Type B pancreatic cell (in vitro differentiated cells): ENCODE measurements around the gene PYHIN1. TPM values are rescaled to one million over a fixed set of nuclear protein-coding genes. Genes with fewer than 3 reads are reported as not detected.

Experiments used
- DNase-seq: peaks from one replicate; pipeline ENCODE4 v3.0.0; 2021; ENCODE audit warnings: mixed read lengths; ENCODE audit not compliant: unreplicated experiment; ENCODE audit errors: extremely low spot score
- H3K27ac Mint-ChIP-seq: 2 replicates; pipeline ENCODE4 v1.8.0; 2021; ENCODE audit warnings: mild to moderate bottlenecking, mixed read lengths
- H3K27me3 Mint-ChIP-seq: 2 replicates; pipeline ENCODE4 v1.8.0; 2021; ENCODE audit warnings: mixed read lengths
- H3K36me3 Mint-ChIP-seq: 2 replicates; pipeline ENCODE4 v1.8.0; 2021; ENCODE audit warnings: mixed read lengths
- H3K4me1 Mint-ChIP-seq: one replicate; pipeline ENCODE4 v1.8.0; 2021; ENCODE audit warnings: mixed read lengths; ENCODE audit not compliant: unreplicated experiment
- H3K4me3 Mint-ChIP-seq: 2 replicates; pipeline ENCODE4 v1.8.0; 2021; ENCODE audit warnings: mild to moderate bottlenecking, mixed read lengths
- H3K9me3 Mint-ChIP-seq: 2 replicates; pipeline ENCODE4 v1.8.0; 2021; ENCODE audit warnings: mixed read lengths
- CTCF ChIP-seq: fragments of 200-600 bp; sonication (generic); conservative IDR thresholded peaks from 2 replicates; pipeline ENCODE4 v1.5.0; 2021; ENCODE audit warnings: antibody characterized with exemption, mild to moderate bottlenecking
- total RNA-seq: library from RNA; stranded (reverse); gene quantifications from 2 replicates; pipeline ENCODE4 v1.2.1, GENCODE V29; 2021; ENCODE audit warnings: low replicate concordance

PYHIN1 gene
- total RNA-seq, 1 donor from 2014 or later, result 1.0 TPM

GRCh38 chr1:158924677-158925076, 6.7 kb upstream of the PYHIN1 start:
- no peaks in the 10 kb centered on the region for H3K36me3 Mint-ChIP-seq
- H3K9me3 Mint-ChIP-seq, result peaks cover 6% of the 10 kb centered on the region
- DNase-seq, result no peak
- H3K27me3 Mint-ChIP-seq, result no peaks in the 10 kb centered on the region
- H3K4me1 Mint-ChIP-seq, result no peaks in the 10 kb centered on the region
- TF ChIP-seq CTCF, result no peak
- H3K27ac Mint-ChIP-seq, result no peak overlapping the region
- H3K4me3 Mint-ChIP-seq, result no peak overlapping the region

GRCh38 chr1:158930504-158930903, 848 bp upstream of the PYHIN1 start:
- TF ChIP-seq CTCF, result no peak
- no peak for DNase-seq
- H3K4me3 Mint-ChIP-seq, result no peak overlapping the region
- no peak overlapping the region for H3K27ac Mint-ChIP-seq
- H3K36me3 Mint-ChIP-seq, result no peaks in the 10 kb centered on the region
- H3K4me1 Mint-ChIP-seq, result no peaks in the 10 kb centered on the region
- H3K9me3 Mint-ChIP-seq, result peaks cover 6% of the 10 kb centered on the region
- no peaks in the 10 kb centered on the region for H3K27me3 Mint-ChIP-seq

- no peak for TF ChIP-seq CTCF
- Mint-ChIP-seq H3K4me3 (peak overlapping the region; percentile 39), H3K9me3 (peaks cover 3% of the 10 kb centered on the region), H3K27ac (no peak overlapping the region), H3K36me3 (no peaks in the 10 kb centered on the region), H3K27me3 (no peaks in the 10 kb centered on the region), H3K4me1 (no peaks in the 10 kb centered on the region)
- DNase-seq, result no peak
These were observed 819 bp downstream of the PYHIN1 start for GRCh38 chr1:158932171-158932570.

- no peak for TF ChIP-seq CTCF
- Mint-ChIP-seq H3K27ac (no peak overlapping the region), H3K36me3 (no peaks in the 10 kb centered on the region), H3K27me3 (no peaks in the 10 kb centered on the region), H3K4me1 (no peaks in the 10 kb centered on the region), H3K4me3 (peak overlapping the region; percentile 18), H3K9me3 (no peaks in the 10 kb centered on the region)
- DNase-seq, result no peak
These were observed 2.3 kb downstream of the PYHIN1 start for GRCh38 chr1:158933621-158934020.

GRCh38 chr1:158939180-158939579, 7.8 kb downstream of the PYHIN1 start:
- no peaks in the 10 kb centered on the region for H3K4me1 Mint-ChIP-seq
- no peaks in the 10 kb centered on the region for H3K9me3 Mint-ChIP-seq
- DNase-seq, result no peak
- no peaks in the 10 kb centered on the region for H3K27me3 Mint-ChIP-seq
- TF ChIP-seq CTCF, result no peak
- no peak overlapping the region for H3K27ac Mint-ChIP-seq
- no peak overlapping the region for H3K4me3 Mint-ChIP-seq
- no peaks in the 10 kb centered on the region for H3K36me3 Mint-ChIP-seq

- no peak for TF ChIP-seq CTCF
- no peaks in the 10 kb centered on the region for H3K4me1 Mint-ChIP-seq
- no peak for DNase-seq
These were observed 10.0 kb downstream of the PYHIN1 start for GRCh38 chr1:158941317-158941716.

More at GRCh38 chr1:158941317-158941716, 10.0 kb downstream of the PYHIN1 start:
- no peak overlapping the region for H3K27ac Mint-ChIP-seq
- no peaks in the 10 kb centered on the region for H3K27me3 Mint-ChIP-seq
- H3K36me3 Mint-ChIP-seq, result no peaks in the 10 kb centered on the region
- H3K9me3 Mint-ChIP-seq, result no peaks in the 10 kb centered on the region
- no peak overlapping the region for H3K4me3 Mint-ChIP-seq
